Transverse colon (tissue), 4 donors: ENCODE measurements around the gene MISFA. TPM values are rescaled to one million over a fixed set of nuclear protein-coding genes. Genes with fewer than 3 reads are reported as not detected.

Experiments used
- DNase-seq: peaks from one replicate; pipeline ENCODE4 v3.0.0-alpha.2; 2019
- H3K27ac ChIP-seq, 4 donors: fragments of 200-600 bp; sonication (generic); 2 replicates each; pipeline ENCODE4 v1.5.1; 2016 to 2018; ENCODE audit warnings: inconsistent platforms in 4 of 4
- H3K27me3 ChIP-seq: fragments of 200-600 bp; sonication (generic); 2 replicates; pipeline ENCODE4 v1.5.1; 2017; ENCODE audit warnings: inconsistent platforms
- H3K36me3 ChIP-seq, 4 donors: fragments of 200-600 bp; sonication (generic); 2 replicates each; pipeline ENCODE4 v1.5.1; 2017 to 2019; ENCODE audit warnings: inconsistent platforms in 4 of 4
- H3K4me1 ChIP-seq, 4 donors: fragments of 200-600 bp; sonication (generic); 2 replicates each; pipeline ENCODE4 v1.5.1; 2017 to 2020; ENCODE audit warnings: inconsistent platforms in 4 of 4
- H3K4me3 ChIP-seq, 4 donors: fragments of 200-600 bp; sonication (generic); 1 replicate in 1 of 4; 2 replicates in 3 of 4; pipeline versions ENCODE4 v1.5.1 to v1.6.1; 2017 to 2019; ENCODE audit warnings: inconsistent platforms in 4 of 4
- H3K9me3 ChIP-seq, 2 donors: fragments of 200-600 bp; sonication (generic); 2 replicates each; pipeline ENCODE4 v1.5.1; 2017 to 2019; ENCODE audit warnings: inconsistent platforms in 2 of 2
- CTCF ChIP-seq, 5 experiments: fragments of 200-600 bp in 3 of 5; fragments of 450-650 bp in 2 of 5; sonication (generic) in 3 of 5; IDR thresholded peaks; 1 replicate in 2 of 5; 2 replicates in 3 of 5; pipeline ENCODE4 v1.5.1; 2016 to 2017; ENCODE audit warnings: antibody characterized with exemption in 5 of 5, inconsistent platforms in 3 of 5, mild to moderate bottlenecking in 2 of 5, moderate library complexity in 1 of 5
- EP300 ChIP-seq: sonication (generic); formaldehyde crosslinking; IDR thresholded peaks from one replicate; pipeline ENCODE4 v1.6.1; 2017; ENCODE audit warnings: antibody characterized with exemption, low read depth
- POLR2AphosphoS5 ChIP-seq, 3 donors: sonication (generic); formaldehyde crosslinking; IDR thresholded peaks; one replicate each; pipeline ENCODE4 v1.6.1; 2016; ENCODE audit warnings: antibody characterized with exemption in 3 of 3
- WGBS, 2 donors: methylation state at CpG; one replicate each; pipeline ENCODE4 v1.1.5; 2018; ENCODE audit warnings: low coverage in 1 of 2; 5-methylcytosine and 5-hydroxymethylcytosine counted together
- in situ Hi-C, 4 donors: fragments of 200-750 bp; cut with MboI; loops; one replicate each; pipeline versions ENCODE4 v1.15.0 to v1.15.1; 2017; ENCODE audit warnings: low sequenced_read_pairs in 3 of 4, low pct_ligation_motif_present in 1 of 4, low pct_unique_long_range_greater_than_20kb in 1 of 4
- intact Hi-C: fragments of 100-400 bp; cut with DNase I; formaldehyde crosslinking; loops from one replicate; pipeline ENCODE4 v1.15.1; 2023; ENCODE audit warnings: low total_unique reads
- total RNA-seq, 4 donors: library from RNA; depleted of rRNA; stranded (reverse); fragments of >200 nt; gene quantifications; one replicate each; pipeline ENCODE4 v1.1.0, GENCODE V29; 2016

MISFA gene
- total RNA-seq, 4 donors from 2014 or later: 0.40 to 2.0 TPM; not detected in 2

- Histone ChIP-seq H3K4me3 (no peak overlapping the region), H3K27me3 (no peaks in the 10 kb centered on the region), H3K4me1 (peaks cover 0 to 3% (median 0%) of the 10 kb centered on the region in 4 donors), H3K36me3 (no peaks in the 10 kb centered on the region), H3K27ac (no peak overlapping the region), H3K9me3 (no peaks in the 10 kb centered on the region)
- TF ChIP-seq POLR2AphosphoS5 (IDR thresholded peaks at IDR 0.05): no peak
- peak; percentile 48 to 61 (median 54) for TF ChIP-seq CTCF (IDR thresholded peaks at IDR 0.05)
- TF ChIP-seq EP300: no peak
- in situ Hi-C loops: no loop called here
- intact Hi-C loops: no loop called here
- DNase-seq: peak; percentile 59
- 14 to 69% methylated on average over 1 to 19 of the region's 19 CpGs for WGBS, 2 donors
These were observed 51.4 kb downstream of the MISFA start for GRCh38 chr11:18650859-18651557.

Other genes starting within 250 kb of the MISFA start
- 100 to 1,000 TPM; 292 to 386 (median 318) TPM for gene LDHA, start 205.2 kb upstream of the MISFA start, total RNA-seq
- not detected for gene LDHC, start 187.5 kb upstream of the MISFA start, total RNA-seq
- not detected for gene LDHAL6A, start 143.9 kb upstream of the MISFA start, total RNA-seq
- 10 to 100 TPM; 32.2 to 95.8 (median 81.2) TPM for gene TSG101, start 72.8 kb upstream of the MISFA start, total RNA-seq
- gene UEVLD, start 11.1 kb upstream of the MISFA start, total RNA-seq: 10 to 100 TPM; 11.2 to 40.3 (median 25.3) TPM
- gene SPTY2D1, start 34.6 kb downstream of the MISFA start, total RNA-seq: 10 to 100 TPM in 3 of 4 donors, 1 to 10 TPM in 1; 8.2 to 18.4 (median 16.4) TPM
- 1 to 10 TPM; 2.6 to 4.9 (median 3.6) TPM for gene TMEM86A, start 99.0 kb downstream of the MISFA start, total RNA-seq
- gene IGSF22, start 126.4 kb downstream of the MISFA start, total RNA-seq: under 1 TPM in 1 of 4 donors, not detected in 3; 0.16 TPM
- under 1 TPM in 2 of 4 donors, not detected in 2; 0.27 to 0.64 TPM for gene PTPN5, start 192.0 kb downstream of the MISFA start, total RNA-seq